Progenitor cell of endocrine pancreas (in vitro differentiated cells): ENCODE measurements around the gene NR1I3. TPM values are rescaled to one million over a fixed set of nuclear protein-coding genes. Genes with fewer than 3 reads are reported as not detected.

Experiments
- DNase-seq: peaks from one replicate; pipeline ENCODE4 v3.0.0; 2021; ENCODE audit warnings: low spot score; ENCODE audit not compliant: unreplicated experiment
- H3K27ac Mint-ChIP-seq: 2 replicates; pipeline ENCODE4 v1.8.0; 2021; ENCODE audit warnings: mild to moderate bottlenecking, moderate library complexity, mixed read lengths
- H3K27me3 Mint-ChIP-seq: 2 replicates; pipeline ENCODE4 v1.8.0; 2021; ENCODE audit warnings: mixed read lengths
- H3K36me3 Mint-ChIP-seq: 2 replicates; pipeline ENCODE4 v1.8.0; 2022; ENCODE audit warnings: mixed read lengths; ENCODE audit not compliant: insufficient read depth
- H3K4me1 Mint-ChIP-seq: 2 replicates; pipeline ENCODE4 v1.8.0; 2021; ENCODE audit warnings: low read depth, mixed read lengths
- H3K4me3 Mint-ChIP-seq: 2 replicates; pipeline ENCODE4 v1.8.0; 2021; ENCODE audit warnings: low read depth, mild to moderate bottlenecking, moderate library complexity, mixed read lengths
- H3K9me3 Mint-ChIP-seq: 2 replicates; pipeline ENCODE4 v1.8.0; 2021; ENCODE audit warnings: low read depth, mixed read lengths
- total RNA-seq: library from RNA; stranded (reverse); gene quantifications from 2 replicates; pipeline ENCODE4 v1.2.1, GENCODE V29; 2021
- TF ChIP-seq, protein P1 (sequence below): fragments of 200-600 bp; sonication (generic); IDR thresholded peaks from one replicate; pipeline ENCODE4 v1.5.0; 2021; ENCODE audit warnings: antibody characterized with exemption, mild to moderate bottlenecking; ENCODE audit not compliant: unreplicated experiment

NR1I3 gene
- total RNA-seq, 1 donor from 2014 or later, result not detected

DNA sequence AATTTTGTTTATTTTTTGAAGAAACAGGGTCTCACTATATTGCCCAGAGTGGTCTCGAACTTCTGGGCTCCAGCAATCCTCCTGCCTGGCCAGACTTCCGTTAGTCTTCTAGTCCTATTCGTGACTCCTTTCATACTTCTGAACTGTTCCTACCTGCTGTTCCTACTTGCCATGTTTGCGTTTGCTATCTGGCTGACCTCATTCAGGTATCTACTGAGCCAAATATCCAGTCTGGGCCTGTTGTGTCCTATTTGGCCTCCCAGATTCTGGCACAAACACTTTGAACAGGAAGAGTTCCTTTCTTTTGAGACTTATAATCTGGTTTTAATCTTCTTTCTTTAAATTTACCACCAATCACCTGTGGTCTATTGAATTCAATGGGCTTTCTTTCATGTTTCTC, 6.9 kb upstream of the NR1I3 start:
- Mint-ChIP-seq H3K36me3 (no peaks in the 10 kb centered on the region), H3K4me3 (no peak overlapping the region), H3K27me3 (no peaks in the 10 kb centered on the region), H3K9me3 (peaks cover 2% of the 10 kb centered on the region), H3K4me1 (peaks cover 5% of the 10 kb centered on the region), H3K27ac (no peak overlapping the region)
- TF ChIP-seq, protein P1, sequence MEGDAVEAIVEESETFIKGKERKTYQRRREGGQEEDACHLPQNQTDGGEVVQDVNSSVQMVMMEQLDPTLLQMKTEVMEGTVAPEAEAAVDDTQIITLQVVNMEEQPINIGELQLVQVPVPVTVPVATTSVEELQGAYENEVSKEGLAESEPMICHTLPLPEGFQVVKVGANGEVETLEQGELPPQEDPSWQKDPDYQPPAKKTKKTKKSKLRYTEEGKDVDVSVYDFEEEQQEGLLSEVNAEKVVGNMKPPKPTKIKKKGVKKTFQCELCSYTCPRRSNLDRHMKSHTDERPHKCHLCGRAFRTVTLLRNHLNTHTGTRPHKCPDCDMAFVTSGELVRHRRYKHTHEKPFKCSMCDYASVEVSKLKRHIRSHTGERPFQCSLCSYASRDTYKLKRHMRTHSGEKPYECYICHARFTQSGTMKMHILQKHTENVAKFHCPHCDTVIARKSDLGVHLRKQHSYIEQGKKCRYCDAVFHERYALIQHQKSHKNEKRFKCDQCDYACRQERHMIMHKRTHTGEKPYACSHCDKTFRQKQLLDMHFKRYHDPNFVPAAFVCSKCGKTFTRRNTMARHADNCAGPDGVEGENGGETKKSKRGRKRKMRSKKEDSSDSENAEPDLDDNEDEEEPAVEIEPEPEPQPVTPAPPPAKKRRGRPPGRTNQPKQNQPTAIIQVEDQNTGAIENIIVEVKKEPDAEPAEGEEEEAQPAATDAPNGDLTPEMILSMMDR, result no peak
- DNase-seq, result no peak

DNA sequence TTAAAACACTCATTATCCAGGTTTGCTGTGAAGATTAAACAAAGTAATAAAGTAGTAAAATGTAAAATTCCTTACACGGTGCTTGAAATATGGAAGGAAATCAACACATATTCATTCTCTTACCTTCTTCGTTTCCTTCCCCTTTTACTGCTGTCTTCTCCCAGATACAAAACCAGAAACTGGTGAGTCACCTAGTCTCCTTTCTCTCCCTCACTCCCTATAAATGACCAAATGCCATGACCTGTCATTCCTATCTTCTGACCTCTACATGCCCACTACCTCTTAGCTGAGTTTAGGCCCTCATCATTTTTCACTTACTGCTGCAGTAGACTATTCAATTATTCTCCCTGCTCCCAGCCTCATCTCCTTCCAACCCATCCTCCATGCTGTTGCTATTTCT, 4.3 kb upstream of the NR1I3 start:
- no peaks in the 10 kb centered on the region for H3K9me3 Mint-ChIP-seq
- H3K4me1 Mint-ChIP-seq, result peaks cover 5% of the 10 kb centered on the region
- H3K27me3 Mint-ChIP-seq, result no peaks in the 10 kb centered on the region
- no peak for DNase-seq
- no peak overlapping the region for H3K4me3 Mint-ChIP-seq
- H3K36me3 Mint-ChIP-seq, result no peaks in the 10 kb centered on the region
- TF ChIP-seq, protein P1, result no peak
- H3K27ac Mint-ChIP-seq, result no peak overlapping the region

DNA sequence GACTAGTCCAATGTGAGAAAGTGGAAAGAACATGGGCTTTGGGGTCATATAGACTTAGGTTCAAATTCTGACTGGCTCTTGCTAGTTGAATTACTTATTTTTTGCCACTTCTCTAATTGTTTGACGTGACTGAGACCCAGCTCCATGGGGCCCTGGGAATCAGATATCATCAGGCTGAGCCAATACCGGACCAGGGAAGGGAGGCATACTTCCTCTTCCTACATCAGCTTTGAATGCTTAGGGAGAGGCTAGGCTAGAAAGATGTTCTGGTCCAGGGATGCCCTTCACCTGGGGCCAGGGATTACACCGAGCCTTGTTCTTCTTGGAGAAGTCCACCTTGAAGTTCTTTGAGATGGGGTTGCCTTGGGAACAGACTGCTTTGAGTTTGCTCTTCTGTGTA, 3.7 kb upstream of the NR1I3 start:
- DNase-seq, result no peak
- Mint-ChIP-seq H3K27me3 (no peaks in the 10 kb centered on the region), H3K4me3 (no peak overlapping the region), H3K4me1 (peaks cover 5% of the 10 kb centered on the region), H3K36me3 (no peaks in the 10 kb centered on the region), H3K9me3 (no peaks in the 10 kb centered on the region), H3K27ac (no peak overlapping the region)
- TF ChIP-seq, protein P1, result no peak

DNA sequence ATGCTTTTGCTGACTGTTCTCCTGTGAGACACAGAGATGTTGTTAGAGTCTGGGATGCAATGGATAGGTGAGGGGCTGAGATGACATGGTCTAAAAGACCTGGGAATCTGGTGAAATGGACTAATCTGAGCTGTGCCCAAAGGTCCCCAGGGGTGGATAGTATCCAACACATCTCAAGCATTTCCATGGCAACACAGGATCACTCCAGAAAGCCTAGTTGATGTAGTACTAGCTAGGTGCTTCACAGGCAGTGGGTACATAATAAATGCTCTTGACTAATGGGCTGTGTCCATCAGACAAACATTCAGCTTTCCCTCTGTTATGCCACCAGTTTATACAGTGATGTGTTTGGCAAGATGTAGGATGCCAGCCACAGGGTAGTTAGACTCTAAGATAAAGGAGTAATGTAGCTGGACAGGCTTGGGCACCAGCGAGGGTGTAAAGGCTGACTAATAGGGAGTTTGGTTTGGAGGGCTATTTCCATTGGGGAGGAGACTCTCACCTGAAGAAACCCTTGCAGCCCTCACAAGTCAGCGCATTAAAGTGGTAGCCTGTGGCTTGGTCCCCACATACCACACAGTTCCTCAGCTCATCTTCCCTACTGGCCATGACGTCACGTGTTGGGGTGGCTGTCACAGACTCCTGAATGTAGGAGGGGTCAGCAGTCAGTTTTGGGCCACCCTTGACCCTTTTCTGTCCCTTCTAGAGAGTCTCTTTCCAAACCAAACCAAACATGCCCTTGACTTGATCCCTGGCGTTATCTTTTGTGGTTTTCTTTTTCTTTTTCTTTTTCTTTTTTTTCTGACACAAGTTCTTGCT, 1.8 kb downstream of the NR1I3 start:
- TF ChIP-seq, protein P1, result no peak
- H3K4me1 Mint-ChIP-seq, result no peaks in the 10 kb centered on the region
- H3K4me3 Mint-ChIP-seq, result no peak overlapping the region
- H3K27me3 Mint-ChIP-seq, result no peaks in the 10 kb centered on the region
- no peak overlapping the region for H3K27ac Mint-ChIP-seq
- H3K9me3 Mint-ChIP-seq, result no peaks in the 10 kb centered on the region
- no peaks in the 10 kb centered on the region for H3K36me3 Mint-ChIP-seq
- no peak for DNase-seq

- H3K4me3 Mint-ChIP-seq, result no peak overlapping the region
- no peaks in the 10 kb centered on the region for H3K36me3 Mint-ChIP-seq
Measured at GRCh38 chr1:161233102-161233501, 4.9 kb downstream of the NR1I3 start.

More at GRCh38 chr1:161233102-161233501, 4.9 kb downstream of the NR1I3 start:
- TF ChIP-seq, protein P1, result no peak
- DNase-seq, result no peak
- Mint-ChIP-seq H3K9me3 (no peaks in the 10 kb centered on the region), H3K27ac (no peak overlapping the region), H3K27me3 (no peaks in the 10 kb centered on the region), H3K4me1 (no peaks in the 10 kb centered on the region)
